GM10266 (cell line): ENCODE results near the gene RBM17.
"Not testable (repeated sequence)": the region's sequence is repeated elsewhere in the genome, so short reads cannot be mapped to it uniquely, and the experiment has no call there.

Experiments
- DNase-seq: peaks from one replicate; pipeline ENCODE4 v3.0.0; 2012; ENCODE audit errors: extremely low spot score
- CTCF ChIP-seq: IDR thresholded peaks from 2 replicates; pipeline ENCODE4 v1.5.1; 2012; ENCODE audit warnings: mild to moderate bottlenecking, low read depth; ENCODE audit not compliant: control insufficient read depth, insufficient read depth; ENCODE audit errors: missing control alignments

RBM17 gene

GRCh38 chr10:6121146-6121545 lies 32.3 kb downstream of the RBM17 start:
- TF ChIP-seq CTCF, result no peak
- DNase-seq, result no peak

- TF ChIP-seq CTCF, result no peak
- no peak for DNase-seq
Observed at GRCh38 chr10:6123532-6123931, 34.7 kb downstream of the RBM17 start.

- DNase-seq, result no peak
- TF ChIP-seq CTCF, result no peak
Observed at GRCh38 chr10:6124666-6125065, 35.8 kb downstream of the RBM17 start.

GRCh38 chr10:6127461-6127860 lies 38.6 kb downstream of the RBM17 start:
- DNase-seq, result not testable (repeated sequence)

- TF ChIP-seq CTCF, result no peak
- DNase-seq, result no peak
Observed at GRCh38 chr10:6128087-6128486, 39.3 kb downstream of the RBM17 start.

- TF ChIP-seq CTCF, result no peak
- DNase-seq, result no peak
Observed at GRCh38 chr10:6128591-6129251, 39.9 kb downstream of the RBM17 start.

GRCh38 chr10:6130848-6131470 lies 42.1 kb downstream of the RBM17 start:
- no peak for DNase-seq
- TF ChIP-seq CTCF, result no peak
